GM19351 (cell line): Measurements from ENCODE around the gene ALOX5AP.

Source experiments
- ATAC-seq: cut with Tn5 transposase; IDR thresholded peaks from one replicate; pipeline ENCODE4 v1.9.1; 2021; ENCODE audit warnings: mild to moderate bottlenecking, moderate library complexity; ENCODE audit not compliant: unreplicated experiment

Gene ALOX5AP

GRCh38 chr13:30796631-30797601, 61.6 kb downstream of the ALOX5AP start:
- ATAC-seq: no peak

- ATAC-seq: no peak
Observed at GRCh38 chr13:30797847-30798535, 62.6 kb downstream of the ALOX5AP start.

- ATAC-seq: no peak
Observed at GRCh38 chr13:30798776-30799355, 63.5 kb downstream of the ALOX5AP start.

GRCh38 chr13:30799356-30799824, 64.0 kb downstream of the ALOX5AP start:
- ATAC-seq: no peak

GRCh38 chr13:30800107-30800506, 64.8 kb downstream of the ALOX5AP start:
- ATAC-seq: no peak

GRCh38 chr13:30802501-30802900, 67.2 kb downstream of the ALOX5AP start:
- ATAC-seq: no peak

- ATAC-seq: peak; percentile 89
Observed at GRCh38 chr13:30802953-30803478, 67.7 kb downstream of the ALOX5AP start.

GRCh38 chr13:30803749-30804148, 68.4 kb downstream of the ALOX5AP start:
- ATAC-seq: no peak

- ATAC-seq: no peak
Observed at GRCh38 chr13:30804474-30804873, 69.1 kb downstream of the ALOX5AP start.

GRCh38 chr13:30805132-30805537, 69.8 kb downstream of the ALOX5AP start:
- ATAC-seq: no peak

- ATAC-seq: no peak
Observed at GRCh38 chr13:30805603-30806011, 70.3 kb downstream of the ALOX5AP start.

GRCh38 chr13:30806784-30807183, 71.4 kb downstream of the ALOX5AP start:
- ATAC-seq: no peak

- no peak for ATAC-seq
Observed at GRCh38 chr13:30807392-30807791, 72.0 kb downstream of the ALOX5AP start.

- no peak for ATAC-seq
Observed at GRCh38 chr13:30808600-30808999, 73.3 kb downstream of the ALOX5AP start.

- no peak for ATAC-seq
Observed at GRCh38 chr13:30809787-30810186, 74.4 kb downstream of the ALOX5AP start.

GRCh38 chr13:30810261-30810701, 74.9 kb downstream of the ALOX5AP start:
- no peak for ATAC-seq

GRCh38 chr13:30810801-30811200, 75.5 kb downstream of the ALOX5AP start:
- ATAC-seq: no peak
